ENCODE data around the gene GPR176. TPM values are rescaled to one million over a fixed set of nuclear protein-coding genes. Genes with fewer than 3 reads are reported as not detected.

The GPR176 gene
- total RNA-seq, 2 experiments from 2014 or later, result 0.12 TPM; not detected in 1

GRCh38 chr15:39888243-39888642 is 31.8 kb downstream of the GPR176 start:
- DNase-seq, result no peak
- Mint-ChIP-seq H3K27me3 (peaks cover 7% of the 10 kb centered on the region), H3K4me3 (no peak overlapping the region), H3K9me3 (no peaks in the 10 kb centered on the region), H3K27ac (no peak overlapping the region), H3K4me1 (no peaks in the 10 kb centered on the region), H3K36me3 (no peaks in the 10 kb centered on the region)

- H3K4me1 Mint-ChIP-seq, result no peaks in the 10 kb centered on the region
- H3K27ac Mint-ChIP-seq, result no peak overlapping the region
- no peak overlapping the region for H3K4me3 Mint-ChIP-seq
- no peaks in the 10 kb centered on the region for H3K9me3 Mint-ChIP-seq
- no peak for DNase-seq
- H3K36me3 Mint-ChIP-seq, result no peaks in the 10 kb centered on the region
- H3K27me3 Mint-ChIP-seq, result peaks cover 10% of the 10 kb centered on the region
These were observed 32.2 kb downstream of the GPR176 start for GRCh38 chr15:39887832-39888231.

- DNase-seq, result no peak
- no peak overlapping the region for H3K27ac Mint-ChIP-seq
- peaks cover 12% of the 10 kb centered on the region for H3K27me3 Mint-ChIP-seq
- no peaks in the 10 kb centered on the region for H3K4me1 Mint-ChIP-seq
- no peaks in the 10 kb centered on the region for H3K9me3 Mint-ChIP-seq
- no peaks in the 10 kb centered on the region for H3K36me3 Mint-ChIP-seq
- H3K4me3 Mint-ChIP-seq, result no peak overlapping the region
These were observed 32.9 kb downstream of the GPR176 start for GRCh38 chr15:39887211-39887610.

GRCh38 chr15:39886418-39886817 is 33.6 kb downstream of the GPR176 start:
- no peak for DNase-seq
- Mint-ChIP-seq H3K4me3 (no peak overlapping the region), H3K27me3 (peaks cover 16% of the 10 kb centered on the region), H3K9me3 (no peaks in the 10 kb centered on the region), H3K36me3 (no peaks in the 10 kb centered on the region), H3K4me1 (no peaks in the 10 kb centered on the region), H3K27ac (no peak overlapping the region)

GRCh38 chr15:39885099-39885777 is 34.8 kb downstream of the GPR176 start:
- H3K27ac Mint-ChIP-seq, result no peak overlapping the region

GRCh38 chr15:39884351-39884750 is 35.7 kb downstream of the GPR176 start:
- H3K4me3 Mint-ChIP-seq, result no peak overlapping the region
- H3K36me3 Mint-ChIP-seq, result no peaks in the 10 kb centered on the region
- H3K27me3 Mint-ChIP-seq, result peaks cover 16% of the 10 kb centered on the region
- H3K27ac Mint-ChIP-seq, result no peak overlapping the region
- DNase-seq, result no peak
- no peaks in the 10 kb centered on the region for H3K4me1 Mint-ChIP-seq
- no peaks in the 10 kb centered on the region for H3K9me3 Mint-ChIP-seq

More at GRCh38 chr15:39885099-39885777, 34.8 kb downstream of the GPR176 start:
- Mint-ChIP-seq H3K27me3 (peaks cover 16% of the 10 kb centered on the region), H3K4me1 (no peaks in the 10 kb centered on the region), H3K36me3 (no peaks in the 10 kb centered on the region), H3K9me3 (no peaks in the 10 kb centered on the region), H3K4me3 (no peak overlapping the region)
- DNase-seq, result no peak

GRCh38 chr15:39882602-39883001 is 37.5 kb downstream of the GPR176 start:
- no peak for DNase-seq
- Mint-ChIP-seq H3K36me3 (no peaks in the 10 kb centered on the region), H3K27me3 (peaks cover 16% of the 10 kb centered on the region), H3K4me3 (no peak overlapping the region), H3K9me3 (no peaks in the 10 kb centered on the region), H3K27ac (no peak overlapping the region), H3K4me1 (no peaks in the 10 kb centered on the region)

GRCh38 chr15:39881790-39882189 is 38.3 kb downstream of the GPR176 start:
- H3K9me3 Mint-ChIP-seq, result no peaks in the 10 kb centered on the region
- H3K4me1 Mint-ChIP-seq, result no peaks in the 10 kb centered on the region
- peaks cover 16% of the 10 kb centered on the region for H3K27me3 Mint-ChIP-seq
- DNase-seq, result no peak
- H3K27ac Mint-ChIP-seq, result no peak overlapping the region
- H3K36me3 Mint-ChIP-seq, result no peaks in the 10 kb centered on the region
- no peak overlapping the region for H3K4me3 Mint-ChIP-seq

GRCh38 chr15:39880718-39881387 is 39.2 kb downstream of the GPR176 start:
- Mint-ChIP-seq H3K4me3 (no peak overlapping the region), H3K4me1 (no peaks in the 10 kb centered on the region), H3K9me3 (no peaks in the 10 kb centered on the region), H3K36me3 (no peaks in the 10 kb centered on the region), H3K27ac (no peak overlapping the region), H3K27me3 (peaks cover 16% of the 10 kb centered on the region)
- no peak for DNase-seq

- Mint-ChIP-seq H3K4me1 (peaks cover 4% of the 10 kb centered on the region), H3K9me3 (no peaks in the 10 kb centered on the region), H3K27me3 (peaks cover 9% of the 10 kb centered on the region), H3K36me3 (no peaks in the 10 kb centered on the region), H3K27ac (no peak overlapping the region), H3K4me3 (no peak overlapping the region)
- no peak for DNase-seq
These were observed 41.7 kb downstream of the GPR176 start for GRCh38 chr15:39878406-39878785.

GRCh38 chr15:39874890-39875549 is 45.0 kb downstream of the GPR176 start:
- H3K4me3 Mint-ChIP-seq, result no peak overlapping the region
- H3K27ac Mint-ChIP-seq, result no peak overlapping the region
- H3K27me3 Mint-ChIP-seq, result no peaks in the 10 kb centered on the region
- H3K4me1 Mint-ChIP-seq, result peaks cover 4% of the 10 kb centered on the region
- DNase-seq, result peak; percentile 6
- no peaks in the 10 kb centered on the region for H3K36me3 Mint-ChIP-seq
- H3K9me3 Mint-ChIP-seq, result no peaks in the 10 kb centered on the region

GRCh38 chr15:39873978-39874377 is 46.1 kb downstream of the GPR176 start:
- H3K36me3 Mint-ChIP-seq, result no peaks in the 10 kb centered on the region
- no peaks in the 10 kb centered on the region for H3K9me3 Mint-ChIP-seq
- H3K27me3 Mint-ChIP-seq, result no peaks in the 10 kb centered on the region
- no peak overlapping the region for H3K4me3 Mint-ChIP-seq
- H3K4me1 Mint-ChIP-seq, result peaks cover 4% of the 10 kb centered on the region
- DNase-seq, result no peak
- no peak overlapping the region for H3K27ac Mint-ChIP-seq

GRCh38 chr15:39870537-39870936 is 49.5 kb downstream of the GPR176 start:
- no peaks in the 10 kb centered on the region for H3K36me3 Mint-ChIP-seq
- DNase-seq, result no peak
- H3K9me3 Mint-ChIP-seq, result no peaks in the 10 kb centered on the region
- no peak overlapping the region for H3K27ac Mint-ChIP-seq
- peaks cover 9% of the 10 kb centered on the region for H3K27me3 Mint-ChIP-seq
- H3K4me1 Mint-ChIP-seq, result peaks cover 4% of the 10 kb centered on the region
- H3K4me3 Mint-ChIP-seq, result no peak overlapping the region

GRCh38 chr15:39869858-39870515 is 50.1 kb downstream of the GPR176 start:
- H3K4me1 Mint-ChIP-seq, result peaks cover 4% of the 10 kb centered on the region
- DNase-seq, result no peak
- no peak overlapping the region for H3K4me3 Mint-ChIP-seq
- H3K36me3 Mint-ChIP-seq, result no peaks in the 10 kb centered on the region
- H3K9me3 Mint-ChIP-seq, result no peaks in the 10 kb centered on the region
- peaks cover 9% of the 10 kb centered on the region for H3K27me3 Mint-ChIP-seq
- H3K27ac Mint-ChIP-seq, result no peak overlapping the region

- Mint-ChIP-seq H3K27me3 (peaks cover 13% of the 10 kb centered on the region), H3K27ac (no peak overlapping the region), H3K9me3 (no peaks in the 10 kb centered on the region), H3K4me1 (peaks cover 3% of the 10 kb centered on the region), H3K4me3 (no peak overlapping the region), H3K36me3 (no peaks in the 10 kb centered on the region)
- no peak for DNase-seq
These were observed 50.8 kb downstream of the GPR176 start for GRCh38 chr15:39869254-39869653.

All from activated naive CD8-positive, alpha-beta T cell treated with anti-CD3 and anti-CD28 coated beads for 36 hours (primary cell).